ENCODE data around the gene SELENOF.

Gene SELENOF

DNA sequence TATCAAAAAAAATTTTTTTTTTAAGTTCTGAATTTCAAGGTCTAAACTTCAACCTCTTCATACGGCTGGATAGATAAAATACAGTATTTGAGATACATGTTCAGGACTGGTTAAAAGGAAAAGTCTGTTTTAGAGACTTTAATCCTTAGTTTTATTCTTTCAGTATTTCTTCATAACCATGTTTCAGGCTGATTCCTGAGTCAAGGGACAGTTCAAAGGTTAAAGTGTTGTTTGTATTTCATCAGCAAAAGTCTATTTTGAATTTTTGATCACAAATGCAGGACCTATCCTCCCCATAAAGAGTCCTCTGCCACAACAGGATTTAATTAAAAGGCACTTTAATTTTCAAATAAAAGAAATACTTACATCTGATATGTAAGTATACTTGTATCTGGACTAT is 53.5 kb downstream of the SELENOF start:
- in situ Hi-C loops (cut with MboI; ENCODE audit: low sequenced_read_pairs) = no loop called here

DNA sequence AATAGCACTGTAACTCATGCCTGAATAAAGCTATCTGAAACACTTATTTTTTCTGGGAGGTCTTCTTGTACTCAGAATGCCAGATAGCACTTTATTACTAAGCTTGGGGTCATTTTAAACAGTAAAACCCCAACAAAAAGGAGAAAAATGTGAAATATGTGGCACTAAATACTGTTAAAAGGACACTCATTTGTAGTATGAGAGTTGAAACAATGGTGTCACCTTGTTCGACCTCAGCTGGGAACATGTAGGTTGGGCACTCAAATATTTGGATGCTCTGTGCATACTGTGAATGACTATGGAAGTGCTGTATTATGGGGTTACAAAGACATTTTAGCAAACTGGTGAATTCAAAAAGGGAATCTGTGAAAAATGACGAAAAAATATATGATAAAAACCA is 53.9 kb downstream of the SELENOF start:
- in situ Hi-C loops (cut with MboI; ENCODE audit: low sequenced_read_pairs) = no loop called here

DNA sequence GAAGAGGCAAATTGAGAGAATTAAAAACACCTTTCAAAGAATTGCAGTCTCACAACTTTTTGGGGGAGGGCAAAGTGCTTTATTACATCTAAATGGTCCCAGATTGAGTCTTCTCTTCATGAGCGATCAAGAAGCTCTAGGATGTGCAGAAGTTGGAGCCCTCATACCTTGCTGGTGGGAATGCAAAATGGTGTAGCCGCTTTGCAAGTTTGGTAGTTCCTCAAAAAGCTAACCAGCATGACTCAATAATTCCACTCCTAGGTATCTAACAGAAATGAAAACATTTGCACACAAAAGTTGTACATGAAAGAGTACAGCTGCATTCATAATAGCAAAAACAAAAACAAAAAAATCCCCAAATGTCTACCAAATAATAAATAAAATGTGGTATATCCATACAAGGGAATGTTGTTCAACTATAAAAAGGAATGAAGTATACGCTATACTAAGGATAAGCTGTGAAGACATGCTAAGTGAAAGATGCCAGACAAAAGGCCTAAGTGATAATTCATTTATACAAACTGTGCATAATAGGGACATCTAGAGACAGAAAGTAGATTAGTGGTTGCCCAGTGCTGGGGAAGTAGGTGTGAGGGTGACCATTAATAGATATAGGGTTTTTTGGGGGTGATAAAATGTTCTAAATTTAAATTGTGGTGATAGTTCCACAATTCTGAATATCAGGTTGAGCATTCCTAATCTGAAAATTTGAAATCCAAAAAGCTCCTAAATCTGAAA is 55.2 kb downstream of the SELENOF start:
- in situ Hi-C loops (cut with MboI; ENCODE audit: low sequenced_read_pairs) = no loop called here

DNA sequence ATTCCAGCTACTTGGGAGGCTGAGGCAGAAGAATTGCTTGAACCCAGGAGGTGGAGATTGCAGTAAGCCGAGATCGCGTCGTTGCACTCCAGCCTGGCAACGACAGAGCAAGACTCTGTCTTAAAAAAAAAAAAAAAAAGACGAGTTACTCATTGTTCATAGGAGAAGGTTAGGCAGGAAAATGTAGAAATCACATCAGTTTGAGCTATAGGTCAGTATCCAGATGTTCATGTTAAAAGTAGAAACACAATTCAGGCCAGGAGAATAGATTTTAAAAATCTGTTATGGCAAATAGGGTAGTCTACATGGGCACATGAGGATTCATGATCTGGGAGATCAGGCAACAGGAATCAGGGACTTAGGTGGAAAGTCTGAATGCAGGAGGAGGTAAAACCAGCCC is 57.7 kb downstream of the SELENOF start:
- in situ Hi-C loops (cut with MboI; ENCODE audit: low sequenced_read_pairs) = no loop called here

DNA sequence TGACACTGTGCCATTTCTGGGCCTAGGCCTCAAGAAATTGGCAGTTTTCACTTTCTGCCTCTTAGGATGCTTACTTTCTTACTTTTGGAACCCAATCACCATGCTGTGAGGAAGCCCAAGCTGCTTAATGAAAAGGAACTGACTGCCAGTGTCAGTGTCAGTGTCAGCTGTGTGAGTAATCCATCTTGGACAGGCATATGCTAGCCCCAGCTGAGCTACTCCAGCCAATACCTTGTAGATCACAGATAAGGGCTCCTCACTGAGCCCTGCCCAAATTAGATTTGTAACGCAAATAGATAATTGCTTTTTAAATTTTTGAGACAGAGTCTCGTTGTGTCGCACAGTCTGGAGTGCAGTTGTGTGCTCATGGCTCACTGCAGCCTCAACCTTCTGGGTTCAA is 59.6 kb downstream of the SELENOF start:
- in situ Hi-C loops (cut with MboI; ENCODE audit: low sequenced_read_pairs) = no loop called here

DNA sequence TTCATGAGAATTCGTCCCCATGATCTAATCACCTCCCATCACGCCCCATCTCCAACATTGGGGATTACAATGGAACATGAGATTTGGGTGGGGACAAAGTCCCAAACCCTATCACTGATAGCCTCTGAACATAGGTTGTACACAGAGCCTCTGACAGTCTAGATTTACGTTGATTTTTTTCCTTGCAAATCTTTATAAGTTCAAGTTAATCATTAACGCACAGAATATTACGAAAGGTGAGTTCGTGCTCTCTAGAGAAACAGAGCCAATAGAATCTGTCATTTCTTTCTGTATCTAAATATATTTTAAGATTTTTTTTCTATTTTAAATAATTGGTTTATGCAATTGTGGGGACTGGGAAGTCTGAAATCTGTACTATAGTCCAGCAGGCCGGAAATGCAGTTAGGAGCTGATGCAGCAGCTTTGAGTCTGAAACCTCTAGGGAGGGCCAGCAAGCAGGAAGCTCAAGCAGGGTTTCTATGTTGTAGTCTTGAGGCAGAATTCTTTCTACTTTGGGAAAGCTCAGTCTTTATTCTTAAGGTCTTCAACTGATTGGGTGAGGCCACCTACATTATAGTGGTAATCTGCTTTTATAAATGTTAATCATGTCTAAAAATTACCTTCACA is 61.0 kb downstream of the SELENOF start:
- in situ Hi-C loops (cut with MboI; ENCODE audit: low sequenced_read_pairs) = no loop called here

DNA sequence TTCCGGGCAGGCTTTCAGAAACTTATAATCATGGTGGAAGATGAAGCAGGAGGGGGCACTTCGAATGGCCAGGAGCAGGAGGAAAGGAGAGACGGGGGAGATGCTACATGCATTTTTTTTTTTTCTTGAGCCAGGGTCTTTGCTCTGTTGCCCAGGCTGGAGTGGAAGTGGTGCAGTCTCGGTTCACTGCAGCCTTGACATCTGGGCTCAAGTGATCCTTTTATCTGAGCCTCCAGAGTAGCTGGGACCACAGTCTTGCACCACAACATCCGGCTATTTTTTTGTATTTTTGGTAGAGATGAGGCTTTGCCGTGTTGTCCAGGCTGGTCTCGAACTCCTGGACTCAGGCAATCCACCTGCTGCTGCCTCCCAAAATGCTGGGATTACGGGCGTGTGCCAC is 61.6 kb downstream of the SELENOF start:
- in situ Hi-C loops (cut with MboI; ENCODE audit: low sequenced_read_pairs) = no loop called here

DNA sequence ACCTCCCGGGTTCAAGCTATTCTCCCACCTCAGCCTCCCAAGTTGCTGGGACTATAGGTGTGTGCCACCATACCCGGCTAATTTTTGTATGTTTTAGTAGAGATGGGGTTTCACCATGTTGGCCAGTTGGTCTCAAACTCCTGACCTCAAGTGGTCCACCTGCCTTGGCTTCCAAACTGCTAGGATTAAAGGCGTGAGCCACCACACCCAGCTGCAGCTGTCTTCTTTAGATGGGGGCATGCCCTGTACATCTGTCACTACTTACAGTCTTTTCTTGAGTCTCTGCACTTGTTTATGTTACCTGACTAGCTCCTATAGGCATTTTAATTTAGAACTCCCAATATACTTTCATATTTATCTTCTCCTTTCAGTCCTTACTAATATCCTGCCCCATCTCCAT is 64.2 kb downstream of the SELENOF start:
- in situ Hi-C loops (cut with MboI; ENCODE audit: low sequenced_read_pairs) = loop anchor here (25.0 kb wide), 1 partner anchor 238 kb away; no protein-coding TSS in a partner anchor

DNA sequence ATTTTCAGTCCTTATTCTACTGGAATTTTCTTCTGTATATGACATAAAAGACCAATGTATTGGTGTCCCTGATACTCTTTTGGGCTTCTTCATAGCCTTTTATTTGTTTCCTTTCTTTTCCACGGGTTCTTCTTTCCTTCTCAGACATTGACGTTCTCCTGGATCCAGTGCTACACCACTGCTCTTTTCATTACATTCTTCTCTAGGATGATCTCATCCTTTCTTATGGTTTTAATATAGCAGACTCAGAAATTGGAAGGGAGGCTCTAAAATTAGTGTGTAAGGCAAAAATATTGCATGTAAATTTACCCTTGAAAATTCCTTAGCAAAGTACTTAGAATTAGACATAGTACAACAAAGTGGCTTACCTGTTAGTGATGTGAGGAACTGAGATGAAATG is 65.3 kb downstream of the SELENOF start:
- in situ Hi-C loops (cut with MboI; ENCODE audit: low sequenced_read_pairs) = loop anchor here (25.0 kb wide), 1 partner anchor 239 kb away; no protein-coding TSS in a partner anchor

DNA sequence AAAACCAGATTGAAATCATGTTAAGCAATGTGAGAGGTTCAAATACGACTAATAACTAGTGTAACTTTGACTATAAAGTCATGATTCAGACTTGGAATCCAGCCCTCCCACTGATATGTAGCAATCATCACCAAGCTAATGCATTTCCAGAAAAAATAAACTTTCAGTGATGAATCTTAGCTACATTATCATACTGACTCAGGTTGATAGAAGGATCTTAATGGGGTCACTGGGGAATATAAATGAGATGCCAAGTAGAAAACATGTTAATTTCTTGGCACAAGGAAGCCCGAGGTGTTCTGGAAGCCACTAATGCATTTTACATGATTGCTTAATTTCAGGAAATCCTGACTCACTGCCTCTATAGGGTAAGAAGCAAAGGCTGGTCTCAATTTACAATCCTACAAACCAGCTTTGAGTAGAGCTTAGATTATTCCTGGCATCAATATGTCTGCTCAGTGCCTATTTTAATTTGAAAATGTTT is 67.7 kb downstream of the SELENOF start:
- in situ Hi-C loops (cut with MboI; ENCODE audit: low sequenced_read_pairs) = loop anchor here (25.0 kb wide), 1 partner anchor 241 kb away; no protein-coding TSS in a partner anchor

DNA sequence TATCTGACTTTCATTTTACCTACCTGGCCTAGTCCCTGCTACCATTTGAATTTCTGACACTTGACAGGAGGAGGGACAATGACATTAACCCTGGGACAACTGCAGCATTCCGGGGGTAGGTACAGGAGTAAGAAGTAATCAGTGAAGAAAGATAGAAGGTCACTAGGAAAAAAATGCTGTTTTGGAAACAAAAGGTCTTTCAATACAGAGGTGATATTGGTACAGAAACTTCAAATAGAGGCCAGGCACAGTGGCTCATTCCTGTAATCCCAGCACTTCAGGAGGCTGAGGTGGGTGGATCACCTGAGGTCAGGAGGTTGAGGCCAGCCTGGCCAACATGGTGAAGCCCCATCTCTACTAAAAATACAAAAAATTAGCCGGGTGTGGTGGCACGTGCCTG is 68.4 kb downstream of the SELENOF start:
- in situ Hi-C loops (cut with MboI; ENCODE audit: low sequenced_read_pairs) = loop anchor here (25.0 kb wide), 1 partner anchor 242 kb away; no protein-coding TSS in a partner anchor

DNA sequence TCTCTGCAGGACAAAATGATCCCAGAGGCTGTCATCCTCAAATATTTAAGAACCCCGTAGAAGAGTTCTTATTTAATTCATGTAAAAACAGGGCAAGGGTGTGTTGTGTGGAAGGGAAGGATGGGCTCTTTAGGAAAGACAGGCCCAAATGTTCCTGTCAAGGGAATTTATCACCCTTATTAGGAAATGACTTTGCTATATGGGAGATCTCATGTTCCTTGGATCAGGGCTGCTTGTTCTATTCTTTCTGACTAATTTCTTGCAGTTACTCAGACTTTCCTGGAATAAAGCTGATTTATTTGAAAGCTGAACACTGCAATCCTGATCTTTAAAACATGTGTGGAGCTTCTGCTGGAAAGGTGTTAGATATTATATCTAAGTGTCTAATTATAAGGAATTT is 72.8 kb downstream of the SELENOF start:
- in situ Hi-C loops (cut with MboI; ENCODE audit: low sequenced_read_pairs) = loop anchor here (25.0 kb wide), 1 partner anchor 246 kb away; no protein-coding TSS in a partner anchor

DNA sequence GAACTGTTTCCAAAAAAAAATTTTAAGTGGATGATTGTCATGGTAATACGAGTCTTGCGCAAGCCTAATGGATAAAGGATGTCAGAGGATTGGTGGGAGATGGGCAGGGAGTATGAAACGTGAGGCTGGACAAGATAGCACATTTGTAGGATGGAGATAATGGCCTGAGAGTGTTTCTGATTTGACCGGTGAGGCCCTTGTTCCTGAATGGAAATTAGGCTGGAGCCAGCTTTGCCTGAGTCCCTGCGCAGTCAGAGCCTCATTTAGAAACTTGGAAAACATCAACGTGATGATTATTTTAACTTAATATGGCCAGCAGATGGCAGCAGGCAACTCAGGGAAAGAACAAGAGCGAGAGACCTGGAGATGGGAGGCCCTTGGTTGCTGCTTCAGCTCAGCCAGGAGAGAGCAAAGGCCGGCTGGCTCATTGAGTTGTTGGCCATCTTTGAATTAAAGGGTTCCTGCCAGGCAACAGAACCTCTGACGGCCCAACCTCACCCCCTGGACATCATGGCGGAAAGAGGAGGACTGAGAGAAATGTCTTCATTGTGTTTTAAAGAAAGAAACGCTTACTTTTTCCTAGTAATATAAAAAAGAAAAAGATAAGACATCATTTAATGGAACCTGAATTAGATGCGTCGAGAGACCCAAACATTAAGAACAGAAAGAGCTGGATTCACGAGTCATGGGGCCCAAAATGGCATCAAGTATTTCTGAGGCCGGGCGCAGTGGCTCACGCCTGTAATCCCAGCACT is 80.3 kb downstream of the SELENOF start:
- in situ Hi-C loops (cut with MboI; ENCODE audit: low sequenced_read_pairs) = loop anchor here (25.0 kb wide), 1 partner anchor 254 kb away; no protein-coding TSS in a partner anchor

DNA sequence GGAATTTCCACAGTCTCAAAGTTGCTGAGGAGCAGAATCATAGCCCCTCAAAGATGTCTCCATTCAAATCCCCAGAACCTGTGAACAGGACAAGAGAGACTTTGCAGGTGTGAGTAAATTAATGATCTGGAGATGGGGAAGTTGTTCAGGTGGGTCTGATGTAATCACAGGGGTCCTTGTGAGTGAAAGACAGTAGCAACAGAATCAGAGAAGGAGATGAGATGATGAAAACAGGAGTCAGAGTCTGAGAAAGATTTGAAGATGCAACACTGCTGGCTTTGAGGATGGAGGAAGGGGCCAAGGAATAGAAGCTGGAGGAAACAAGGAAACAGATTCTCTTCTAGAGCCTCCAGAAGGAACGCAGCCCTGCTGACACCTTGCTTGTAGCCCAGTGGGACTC is 81.5 kb downstream of the SELENOF start:
- in situ Hi-C loops (cut with MboI; ENCODE audit: low sequenced_read_pairs) = loop anchor here (25.0 kb wide), 1 partner anchor 255 kb away; no protein-coding TSS in a partner anchor

DNA sequence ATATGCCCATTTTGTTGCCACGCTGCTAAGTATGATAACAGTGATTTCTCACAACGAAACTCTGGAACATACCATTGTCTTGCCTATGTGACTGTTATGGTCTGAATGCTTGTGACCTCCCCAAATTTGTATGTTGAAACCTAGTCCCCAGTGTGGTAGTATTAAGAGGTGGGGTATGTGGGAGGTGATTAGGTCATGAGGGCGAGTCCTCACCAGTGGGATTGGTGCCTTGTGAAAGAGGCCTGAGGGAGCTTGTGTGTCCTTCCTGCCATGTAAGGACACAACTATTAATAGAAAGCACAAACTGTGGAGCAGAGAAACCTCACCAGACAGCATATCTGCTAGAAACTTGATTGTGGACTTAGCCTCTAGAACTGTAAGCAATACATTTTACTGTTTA is 84.6 kb downstream of the SELENOF start:
- in situ Hi-C loops (cut with MboI; ENCODE audit: low sequenced_read_pairs) = loop anchor here (25.0 kb wide), 1 partner anchor 258 kb away; no protein-coding TSS in a partner anchor

DNA sequence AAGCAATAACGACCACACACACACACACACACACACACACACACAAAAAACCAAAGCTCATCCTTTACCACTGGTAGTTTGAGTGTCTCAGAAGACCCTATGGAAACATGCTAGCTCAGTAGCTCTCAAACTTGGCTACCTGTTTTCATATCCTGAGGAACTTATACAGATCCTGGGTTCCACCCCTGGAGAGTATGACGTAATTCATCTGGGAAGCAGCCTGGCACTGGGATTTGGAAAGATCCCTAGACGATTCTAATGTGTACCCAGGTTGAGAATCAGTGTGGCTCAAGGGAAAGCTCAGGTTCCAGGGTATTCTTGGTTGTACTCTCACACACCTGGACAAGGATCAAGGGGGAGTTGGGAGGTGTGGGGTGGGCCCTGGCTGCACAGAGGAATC is 85.9 kb downstream of the SELENOF start:
- in situ Hi-C loops (cut with MboI; ENCODE audit: low sequenced_read_pairs) = loop anchor here (25.0 kb wide), 1 partner anchor 259 kb away; no protein-coding TSS in a partner anchor

DNA sequence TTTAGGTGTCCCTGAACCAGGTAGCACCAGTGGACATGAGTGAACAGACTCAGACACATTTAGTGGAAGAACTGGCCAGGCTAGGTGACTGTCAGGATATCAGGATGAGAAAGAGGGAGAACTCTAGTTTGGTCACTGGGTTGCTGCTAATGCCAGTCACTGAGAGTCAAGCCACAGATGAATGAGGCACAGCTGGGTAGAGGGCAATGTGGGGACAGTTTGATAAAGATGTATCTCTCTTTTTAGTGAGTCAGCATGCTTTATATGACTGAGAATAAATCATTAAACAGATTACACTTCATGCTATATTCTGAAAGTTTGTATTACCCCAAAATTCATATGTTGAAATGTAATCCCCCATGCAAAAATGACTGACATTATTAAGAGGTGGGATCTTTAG is 87.1 kb downstream of the SELENOF start:
- in situ Hi-C loops (cut with MboI; ENCODE audit: low sequenced_read_pairs) = loop anchor here (25.0 kb wide), 1 partner anchor 260 kb away; no protein-coding TSS in a partner anchor

DNA sequence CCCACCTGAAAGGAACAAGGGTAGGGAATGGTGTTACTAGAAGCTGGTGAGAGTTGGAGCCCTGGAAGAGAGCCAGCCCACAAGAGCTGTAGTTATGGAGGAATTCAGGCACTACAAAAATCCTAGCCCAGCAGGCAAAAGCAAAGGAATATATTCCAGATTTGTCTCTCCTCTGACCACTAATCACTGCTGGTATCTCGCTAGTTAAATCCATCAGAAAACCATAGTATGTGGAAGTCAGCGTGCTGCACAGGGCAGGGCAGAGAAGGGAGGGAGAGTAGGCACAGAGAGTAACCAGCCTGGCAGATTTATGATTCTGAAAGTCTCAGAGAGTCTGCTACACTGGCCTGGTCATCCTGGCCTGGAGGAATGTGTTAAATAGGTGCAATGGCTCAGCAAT is 88.6 kb downstream of the SELENOF start:
- in situ Hi-C loops (cut with MboI; ENCODE audit: low sequenced_read_pairs) = loop anchor here (25.0 kb wide), 1 partner anchor 262 kb away; no protein-coding TSS in a partner anchor

DNA sequence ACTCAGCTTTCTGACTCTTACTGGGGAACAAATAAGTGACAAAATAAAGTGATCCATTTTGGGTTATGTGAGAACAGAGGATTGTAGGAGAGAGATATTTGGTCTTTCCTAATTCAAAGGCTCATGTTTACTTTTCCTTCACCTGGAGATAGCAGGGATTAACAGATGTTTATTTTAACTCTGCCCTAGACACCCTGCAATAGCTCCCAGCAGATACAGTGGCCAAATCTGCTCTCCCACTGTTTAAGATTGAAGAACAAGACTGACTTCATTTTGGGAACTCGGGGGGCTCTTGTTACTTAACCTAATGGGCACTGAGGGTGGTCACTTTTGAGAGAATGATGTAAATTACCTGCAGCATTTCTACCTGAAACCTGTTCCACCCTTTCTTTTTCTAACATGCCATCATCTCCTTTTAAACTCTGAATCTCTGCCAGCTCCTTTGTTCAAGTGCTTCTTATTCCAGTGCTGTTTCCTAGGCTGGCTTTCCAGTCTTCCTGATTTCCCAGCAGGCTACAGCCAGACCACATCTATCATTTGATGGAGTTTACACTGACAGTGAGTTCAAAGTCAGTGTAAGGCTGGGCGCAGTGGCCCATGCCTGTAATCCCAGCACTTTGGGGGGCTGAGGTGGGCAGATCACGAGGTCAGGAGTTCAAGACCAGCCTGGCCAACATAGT is 90.0 kb downstream of the SELENOF start:
- in situ Hi-C loops (cut with MboI; ENCODE audit: low sequenced_read_pairs) = no loop called here

DNA sequence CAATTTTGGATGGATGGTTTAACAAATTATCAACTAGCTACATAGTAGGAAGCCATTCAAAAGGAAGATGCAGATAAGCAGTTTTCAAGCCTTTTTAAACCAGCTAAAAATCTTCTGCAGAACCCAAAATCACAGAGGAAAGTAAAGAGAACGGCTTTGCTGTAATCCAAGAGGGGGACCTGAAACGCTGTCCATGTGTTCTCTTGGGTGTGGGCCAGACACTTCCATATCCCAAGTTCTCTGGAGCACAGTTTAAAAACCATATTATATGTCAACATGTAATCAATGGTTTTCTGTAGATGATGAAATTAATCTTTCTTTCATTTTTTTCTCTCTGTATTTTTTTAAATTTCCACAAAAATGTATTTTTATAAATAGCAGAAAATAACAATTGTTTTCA is 90.5 kb downstream of the SELENOF start:
- in situ Hi-C loops (cut with MboI; ENCODE audit: low sequenced_read_pairs) = no loop called here
